Measurements from ENCODE around the gene PXDN.

Gene PXDN

DNA sequence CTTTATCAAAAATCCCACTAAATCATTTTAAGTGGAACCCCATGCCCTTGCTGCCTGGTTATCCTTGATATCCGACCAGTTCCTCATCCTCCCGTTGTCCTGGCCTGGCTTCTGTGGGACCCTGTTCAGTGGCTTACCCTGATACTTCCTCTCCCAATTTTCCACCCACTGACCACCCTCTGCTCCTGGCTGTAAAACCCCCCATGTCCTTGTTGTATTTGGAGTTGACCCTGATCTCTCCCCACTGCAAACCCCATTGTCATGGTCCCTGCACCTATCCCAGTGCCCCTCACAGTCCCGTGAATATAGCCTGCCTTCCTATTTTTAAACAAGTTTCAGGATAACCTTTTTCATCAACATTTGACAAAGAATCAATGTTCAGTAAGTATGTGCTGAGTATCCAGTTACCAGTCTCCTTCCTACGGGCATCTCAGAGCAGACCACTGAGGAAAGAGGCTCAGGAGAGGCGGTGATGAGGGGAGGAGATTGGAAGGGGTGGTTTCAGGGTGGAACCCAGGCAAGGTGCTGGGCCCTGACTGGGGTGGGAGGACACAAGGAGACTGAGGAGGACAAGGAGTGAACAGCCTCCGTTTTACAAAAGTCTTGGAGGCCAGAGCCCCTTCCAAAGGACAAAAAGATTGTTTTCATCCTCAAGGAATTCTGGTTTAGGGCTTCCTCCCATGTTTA lies 131.8 kb downstream of the PXDN start:
- no peak for DNase-seq (ENCODE audit: low spot score)

DNA sequence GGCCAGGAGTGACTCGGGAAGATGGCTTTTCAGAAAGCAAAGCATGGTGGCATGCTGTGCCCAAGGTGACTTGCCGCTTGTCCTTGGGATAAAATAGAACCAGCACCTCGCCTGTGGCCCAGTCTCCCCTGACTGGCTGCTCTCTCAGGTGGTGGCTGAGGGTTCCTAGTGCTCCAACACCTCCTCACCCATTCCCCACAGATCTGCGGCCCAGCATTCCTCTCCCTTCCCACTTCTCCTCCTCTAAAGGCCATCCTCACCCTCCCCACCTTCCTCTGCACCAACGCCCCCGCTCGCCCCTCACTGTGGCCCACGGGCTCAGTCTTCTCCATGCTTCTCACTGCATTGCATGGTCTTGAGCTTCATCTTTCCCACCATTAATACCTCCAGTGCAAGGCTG lies 132.4 kb downstream of the PXDN start:
- DNase-seq (ENCODE audit: low spot score) = no peak

DNA sequence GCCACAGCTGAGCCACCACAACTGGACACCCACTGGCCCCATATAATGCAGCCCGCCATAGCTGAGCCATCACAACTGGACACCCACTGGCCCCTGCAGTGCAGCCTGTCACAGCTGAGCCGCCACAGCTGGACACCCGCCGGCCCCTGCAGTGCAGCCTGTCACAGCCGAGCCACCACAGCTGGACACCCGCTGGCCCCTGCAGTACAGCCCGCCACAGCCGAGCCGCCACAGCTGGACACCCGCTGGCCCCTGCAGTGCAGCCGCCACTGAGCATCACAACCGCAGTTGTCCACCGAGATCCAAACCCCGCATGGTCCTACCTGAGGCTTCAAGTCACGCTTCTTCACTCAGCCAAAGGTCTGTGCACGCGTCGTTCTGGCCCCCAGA lies 134.2 kb downstream of the PXDN start:
- no peak for DNase-seq (ENCODE audit: low spot score)

DNA sequence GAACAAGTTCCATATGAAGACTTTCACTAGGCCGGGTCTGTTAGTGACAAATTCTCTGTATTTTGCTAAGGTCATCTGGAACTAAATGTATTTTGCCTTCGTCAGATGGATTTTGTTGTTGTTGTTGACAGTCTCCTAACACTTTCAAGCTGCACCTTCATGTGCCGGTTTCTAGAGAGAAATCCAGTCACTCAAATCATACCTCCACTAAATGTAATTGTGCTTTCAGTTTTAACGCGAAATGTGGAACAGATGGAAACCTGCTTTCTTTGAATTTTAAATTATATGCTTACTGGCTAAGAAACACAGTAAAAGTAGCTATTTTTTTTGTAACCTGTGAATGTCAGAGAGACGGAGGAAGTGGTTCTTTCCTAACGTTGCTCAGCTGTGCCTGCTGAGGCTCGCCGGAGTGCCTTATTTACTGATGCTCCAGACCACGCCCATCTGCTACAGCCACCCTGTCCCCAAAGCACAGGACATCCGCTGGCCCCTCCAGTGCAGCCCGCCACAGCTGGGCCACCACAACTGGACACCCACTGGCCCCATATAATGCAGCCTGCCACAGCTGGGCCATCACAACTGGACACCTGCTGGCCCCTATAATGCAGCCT lies 134.7 kb downstream of the PXDN start:
- no peak for DNase-seq (ENCODE audit: low spot score)

DNA sequence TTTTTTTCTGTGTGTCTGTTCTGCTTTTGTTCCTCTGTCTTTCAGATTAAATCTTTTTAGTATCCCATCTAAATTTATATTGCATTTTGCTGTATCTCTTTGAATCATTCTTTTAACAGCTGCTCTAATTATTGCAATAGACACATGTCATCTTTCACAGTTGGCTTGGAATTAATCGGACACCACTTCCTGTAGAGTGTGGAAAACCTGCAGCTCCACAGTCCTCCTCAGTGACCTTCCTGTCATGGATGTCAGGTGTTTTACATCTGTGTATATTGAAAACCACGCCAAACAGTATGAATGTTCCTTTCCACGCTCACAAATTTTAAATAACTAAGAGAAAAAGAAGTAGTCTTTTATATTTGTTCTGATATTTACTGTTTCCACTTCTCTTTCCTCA lies 135.3 kb downstream of the PXDN start:
- DNase-seq (ENCODE audit: low spot score) = no peak

DNA sequence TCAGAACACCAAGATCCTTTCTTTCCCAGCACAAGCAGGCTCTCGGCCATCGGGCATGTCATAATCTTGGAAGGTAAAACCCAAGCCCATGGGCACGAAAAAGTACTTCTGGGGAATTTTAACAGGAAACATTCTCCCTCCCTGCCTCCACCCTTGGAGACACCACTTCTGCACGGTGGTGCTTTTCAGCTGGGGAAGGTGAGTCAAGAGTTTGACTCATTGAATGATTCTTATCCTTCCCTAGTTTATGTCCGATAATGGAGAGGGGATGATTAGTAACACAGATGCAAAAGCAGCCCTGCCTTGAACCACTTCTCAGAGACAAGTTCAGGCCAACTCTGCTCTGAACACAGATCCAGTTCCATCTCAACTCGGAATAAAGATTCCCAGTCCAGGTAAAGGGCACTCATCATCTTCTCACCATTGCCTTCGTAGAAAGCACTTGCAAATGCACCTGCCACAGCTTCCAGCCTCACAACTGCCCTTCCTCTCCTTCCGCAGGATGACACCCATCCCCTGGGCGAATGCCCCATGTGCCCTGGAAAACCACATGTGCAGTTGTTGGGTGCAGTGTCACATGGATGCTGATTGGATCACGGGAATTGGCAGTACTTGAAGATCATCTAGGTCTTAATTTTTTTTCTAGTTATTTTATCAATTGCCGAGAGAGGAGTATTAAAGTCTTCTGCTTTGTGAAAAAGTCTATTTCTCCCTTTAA lies 136.2 kb downstream of the PXDN start:
- DNase-seq (ENCODE audit: low spot score) = no peak

DNA sequence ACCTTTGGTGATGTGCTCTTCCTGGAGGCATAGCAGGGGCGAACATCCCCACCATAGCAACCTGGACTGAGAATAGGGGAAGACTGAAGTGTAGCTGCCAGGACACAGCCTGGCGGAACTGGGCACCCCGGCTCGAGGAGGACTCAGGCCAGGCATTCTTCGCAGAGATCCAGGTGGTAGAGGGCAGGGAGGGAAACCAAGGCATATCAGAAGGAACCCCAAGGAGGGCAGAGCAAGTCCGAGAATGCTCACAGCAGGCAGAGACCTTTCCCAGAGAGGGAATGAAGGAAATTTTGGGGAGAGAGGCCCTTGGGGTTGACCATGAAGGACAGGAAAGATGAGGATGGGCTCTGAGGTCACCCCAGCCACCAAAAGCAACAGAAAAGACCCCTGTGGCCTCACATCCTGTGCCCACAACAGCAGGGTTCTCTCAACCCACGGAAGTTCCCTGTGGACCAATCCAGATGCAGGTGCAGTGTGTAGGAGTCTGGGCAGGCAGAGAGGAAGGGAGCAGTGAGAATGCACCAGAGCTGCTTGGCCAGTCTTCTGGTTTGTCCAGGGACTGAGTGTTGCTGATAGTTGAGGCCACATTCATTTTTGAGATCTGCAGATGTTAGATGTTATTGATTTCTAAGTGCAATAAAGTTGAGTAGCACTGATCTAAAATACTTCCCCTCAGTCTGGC lies 136.9 kb downstream of the PXDN start:
- DNase-seq (ENCODE audit: low spot score) = no peak

DNA sequence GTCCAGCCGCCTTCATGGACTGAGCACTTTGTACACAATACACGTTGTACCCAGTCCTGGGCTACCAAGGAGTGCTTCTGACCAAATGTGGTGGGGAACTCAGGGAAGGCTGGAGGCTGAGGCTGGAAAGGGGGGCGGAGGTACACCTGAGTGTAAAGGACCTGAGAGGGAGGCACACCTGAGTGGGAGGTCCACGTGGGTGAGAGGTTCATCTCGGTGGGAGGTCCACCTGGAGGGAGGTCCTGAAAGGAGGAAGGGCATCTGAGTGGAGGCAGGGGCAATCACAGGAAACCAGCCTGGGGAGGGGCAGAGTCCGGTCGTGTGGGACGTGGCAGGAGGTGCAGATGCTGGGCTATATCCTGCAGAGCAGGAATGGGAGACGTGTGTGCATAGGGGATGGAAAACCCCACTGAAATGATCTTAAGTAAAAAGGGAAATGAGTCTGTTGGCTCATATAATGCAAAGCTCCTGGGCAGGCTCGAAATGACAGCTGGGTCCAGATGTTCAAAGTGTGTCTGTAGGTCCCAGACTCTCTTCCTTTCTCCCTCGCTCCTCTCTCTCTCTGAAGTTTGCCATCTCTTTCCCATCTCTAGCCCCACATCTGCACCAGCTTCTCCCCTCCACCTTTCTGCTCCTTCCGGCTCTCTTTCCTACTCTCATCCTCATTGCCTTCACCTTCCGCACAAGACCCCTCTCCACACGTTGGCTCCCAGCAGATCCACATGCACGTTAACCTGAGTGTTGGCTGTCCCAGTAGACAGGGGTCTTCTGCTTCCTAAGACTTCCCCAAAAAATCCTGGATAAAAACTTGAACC lies 137.7 kb downstream of the PXDN start:
- no peak for DNase-seq (ENCODE audit: low spot score)

DNA sequence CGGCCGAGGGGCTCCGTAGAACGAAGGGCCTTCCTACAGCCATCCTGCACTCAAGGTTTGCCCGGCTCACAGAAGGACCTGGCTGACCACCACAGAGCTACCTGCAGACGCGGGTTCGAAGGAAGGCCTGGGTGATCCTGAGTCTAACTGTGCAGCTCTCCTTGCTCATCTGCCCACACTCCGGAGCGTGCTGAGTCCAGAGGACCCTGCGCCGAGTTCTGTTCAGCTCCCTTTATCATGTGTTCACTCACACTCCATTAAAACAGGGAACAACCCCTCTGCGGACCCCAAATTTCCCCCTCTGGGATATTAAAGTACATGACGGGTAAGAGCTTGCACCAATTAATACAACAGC lies 138.3 kb downstream of the PXDN start:
- no peak for DNase-seq (ENCODE audit: low spot score)

DNA sequence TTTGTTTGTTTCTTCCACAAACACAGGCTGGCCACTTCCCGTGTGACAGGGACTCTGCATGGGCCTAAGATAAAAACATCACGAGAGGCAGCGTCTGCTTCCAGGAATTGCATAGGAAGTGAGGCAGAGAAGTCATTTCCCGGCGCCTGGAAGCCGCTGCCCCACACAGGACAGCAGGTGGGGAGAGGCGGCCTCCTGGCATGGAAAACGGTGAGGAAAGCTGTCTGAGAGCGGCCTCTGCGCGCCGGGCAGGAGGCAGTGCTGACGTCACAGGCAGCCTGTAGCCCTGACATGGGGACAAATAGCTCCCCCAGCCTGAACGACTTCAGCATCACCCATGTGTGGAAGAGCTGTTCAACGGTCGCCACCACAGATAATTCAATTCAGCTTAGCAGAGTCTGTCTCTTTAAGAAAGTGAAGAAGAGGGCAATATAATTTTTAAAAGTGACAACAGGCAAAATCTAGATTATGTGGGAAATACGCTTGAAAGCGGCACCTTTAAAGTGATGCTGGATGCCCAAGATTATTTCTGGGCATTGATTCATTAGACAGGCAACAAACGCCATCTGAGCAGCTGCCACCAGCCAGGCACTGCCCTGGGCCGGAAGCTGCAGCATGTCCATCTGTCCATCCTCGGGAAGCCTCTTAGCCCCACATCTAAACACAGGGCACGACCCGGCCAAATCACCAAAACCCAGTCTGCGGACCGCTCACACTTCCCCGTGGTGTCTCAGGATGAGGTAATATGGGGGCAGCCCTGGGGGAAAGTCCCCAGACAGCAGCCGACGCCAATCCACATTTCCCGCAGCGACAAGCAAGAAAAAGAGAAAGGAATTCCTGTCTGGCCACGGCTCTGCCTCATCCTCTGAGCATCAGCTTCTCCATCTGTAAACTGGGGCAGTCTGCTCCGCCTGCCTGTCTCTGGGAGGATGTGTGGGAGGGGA lies 138.9 kb downstream of the PXDN start:
- DNase-seq (ENCODE audit: low spot score) = no peak

DNA sequence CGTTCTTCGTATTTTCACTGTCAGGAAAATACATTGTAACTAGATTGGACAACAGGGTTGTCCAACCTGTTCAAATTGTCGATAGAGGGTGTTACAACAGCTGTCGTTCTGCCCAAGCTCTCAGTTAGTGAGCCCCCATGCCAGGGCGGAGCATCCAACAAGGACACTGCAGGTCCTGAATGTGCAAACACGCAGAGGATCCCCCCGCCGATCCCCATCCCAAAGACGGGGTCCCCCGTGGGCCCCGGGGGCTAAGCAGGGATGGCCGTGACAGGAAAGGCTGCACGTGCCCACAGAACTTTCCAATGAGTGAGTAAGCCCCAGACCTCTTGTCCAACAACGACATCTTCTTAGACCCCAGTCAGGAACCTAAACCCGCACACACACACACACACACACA lies 140.8 kb downstream of the PXDN start:
- DNase-seq (ENCODE audit: low spot score) = no peak

DNA sequence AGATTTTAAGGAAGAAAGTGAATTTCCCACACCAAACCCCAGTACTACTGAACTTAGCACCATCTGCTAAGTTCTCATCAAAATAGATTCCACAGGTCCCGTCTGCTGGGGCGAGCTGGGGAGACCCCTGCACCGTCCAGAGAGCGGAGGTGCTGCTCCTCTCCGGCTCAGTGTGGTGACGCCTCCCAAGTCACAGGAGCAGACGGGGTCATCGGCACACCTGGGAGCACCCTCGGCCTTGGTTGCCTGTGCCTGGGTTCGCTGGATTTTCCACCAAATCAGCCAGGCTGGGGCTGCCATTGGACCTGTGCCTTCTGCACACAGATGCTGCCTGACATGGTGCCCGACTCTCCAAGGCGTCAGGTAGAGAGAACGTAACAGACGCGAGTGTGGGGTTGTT lies 141.3 kb downstream of the PXDN start:
- DNase-seq (ENCODE audit: low spot score) = no peak

DNA sequence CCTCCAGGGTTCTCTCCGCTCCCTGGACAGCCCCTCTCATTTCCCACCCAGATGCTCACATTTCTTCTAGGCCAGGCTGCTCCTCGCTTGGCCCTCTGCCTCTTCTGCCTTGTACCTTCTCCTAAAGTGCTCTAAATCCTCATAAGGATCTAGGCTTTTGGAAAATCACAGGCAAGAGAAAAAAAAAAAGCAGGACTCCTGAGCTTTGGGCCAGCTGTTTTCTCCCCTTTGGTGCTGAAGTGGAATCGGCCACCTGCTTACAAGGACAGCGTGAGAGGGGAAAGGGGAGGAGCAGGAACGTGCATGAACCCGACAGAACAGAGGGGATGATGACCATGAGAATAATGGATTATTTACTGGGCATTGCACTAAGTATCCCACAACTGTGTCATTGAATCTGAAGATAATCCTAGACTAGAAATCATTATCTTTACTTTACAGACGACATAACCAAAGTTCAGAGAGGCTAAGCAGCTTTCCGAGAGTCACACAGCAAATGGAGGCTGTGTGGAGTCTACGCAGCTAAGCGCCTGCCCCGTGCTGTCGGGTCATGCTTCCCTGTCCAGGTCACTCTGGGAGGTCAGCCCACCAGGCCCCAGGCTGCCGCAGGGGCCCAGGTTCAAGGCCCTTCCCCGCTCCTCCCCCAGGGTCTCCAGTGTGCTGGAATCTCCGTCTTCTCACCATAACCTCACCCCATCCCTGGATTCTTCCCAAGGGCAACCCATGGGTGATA lies 141.9 kb downstream of the PXDN start:
- no peak for DNase-seq (ENCODE audit: low spot score)

DNA sequence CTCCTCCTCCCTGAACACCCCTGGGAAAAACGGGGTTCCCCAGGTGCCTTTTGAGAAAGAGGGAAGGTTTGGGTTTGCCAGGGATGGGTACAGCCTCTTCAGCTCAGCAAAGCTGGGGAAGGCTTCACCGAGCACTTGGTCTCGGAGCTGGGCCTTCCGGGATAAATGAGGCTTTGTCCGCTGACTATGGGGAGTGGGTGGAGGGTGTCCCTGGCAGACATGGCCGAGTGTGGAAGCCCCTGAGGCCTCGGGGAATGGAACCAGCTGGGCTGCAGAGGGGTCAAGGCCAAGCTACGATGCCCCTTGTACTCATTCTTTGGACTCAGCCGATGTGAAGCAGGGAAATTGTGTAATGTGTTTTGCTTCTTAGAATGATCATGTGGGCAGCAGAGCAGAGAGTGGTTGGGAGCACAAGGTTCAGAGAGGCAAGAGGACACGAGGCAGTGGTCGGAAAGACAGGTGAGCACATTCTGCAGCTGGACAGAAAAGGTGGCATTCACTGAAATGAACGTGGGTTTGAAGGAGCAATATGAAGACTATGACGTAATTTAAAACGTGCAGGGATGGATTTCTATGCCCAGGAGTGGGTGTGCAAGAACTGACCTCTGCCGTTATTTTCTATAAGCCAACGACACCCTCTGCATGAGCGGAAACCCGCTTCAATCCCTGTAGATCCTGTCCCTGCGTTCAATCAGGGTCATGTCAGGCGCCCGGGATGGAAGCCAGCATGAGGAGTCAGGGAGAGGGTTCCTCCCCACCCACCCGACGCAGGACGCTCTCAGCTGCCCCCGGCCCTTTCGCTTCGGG lies 142.6 kb downstream of the PXDN start:
- no peak for DNase-seq (ENCODE audit: low spot score)

DNA sequence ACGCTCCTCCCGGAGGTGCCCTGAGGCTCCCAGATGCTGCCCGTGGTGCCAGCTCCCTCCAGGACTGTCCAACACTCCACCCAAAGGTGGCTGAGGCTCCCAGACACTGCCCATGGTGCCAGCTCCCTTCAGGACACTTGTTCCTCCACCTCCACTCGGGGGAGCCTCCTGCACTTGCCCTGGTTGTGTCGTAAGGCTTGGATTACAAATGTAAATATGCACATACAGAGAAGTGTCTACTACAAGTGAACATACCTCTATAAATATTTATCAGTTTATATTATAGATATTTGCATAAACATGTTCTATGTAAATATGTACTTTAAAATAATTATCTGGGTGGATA lies 143.3 kb downstream of the PXDN start:
- no peak for DNase-seq (ENCODE audit: low spot score)

DNA sequence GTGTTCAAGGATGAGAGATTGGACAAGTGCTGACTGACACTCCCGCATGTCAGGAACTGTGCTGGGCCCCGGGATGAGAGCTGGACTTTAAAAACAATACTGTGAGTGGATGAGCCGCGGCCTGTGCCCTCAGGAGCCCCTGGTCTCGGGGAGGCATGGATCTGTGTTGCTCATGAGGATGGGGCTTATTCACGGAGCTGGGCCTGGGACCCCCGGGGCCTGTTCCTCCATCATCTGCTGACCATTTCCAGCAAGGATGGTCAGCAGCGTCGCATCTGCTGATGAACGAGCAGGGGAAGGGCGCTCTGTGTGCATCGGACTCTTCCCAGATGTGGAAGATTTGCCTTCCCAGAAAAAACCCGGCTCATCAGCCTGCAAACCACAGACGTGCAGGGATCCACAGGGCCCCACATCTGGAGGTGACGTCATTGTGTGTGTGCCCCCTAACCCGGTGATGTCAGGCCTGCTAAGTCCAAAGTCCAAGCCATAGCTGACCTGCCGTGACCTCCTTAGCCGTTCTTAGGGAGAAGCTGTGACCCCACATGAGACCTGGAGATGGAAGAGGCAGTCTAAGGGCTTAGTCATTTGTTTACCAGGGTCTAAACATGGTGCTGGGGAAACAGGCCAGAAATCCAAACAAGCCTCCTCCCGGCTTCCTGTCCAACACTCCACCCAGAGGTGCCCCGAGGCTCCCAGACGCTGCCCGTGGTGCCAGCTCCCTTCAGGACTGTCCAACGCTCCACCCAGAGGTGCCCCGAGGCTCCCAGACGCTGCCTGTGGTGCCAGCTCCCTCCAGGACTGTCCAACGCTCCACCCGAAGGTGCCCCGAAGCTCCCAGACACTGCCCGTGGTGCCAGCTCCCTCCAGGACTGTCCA lies 143.9 kb downstream of the PXDN start:
- DNase-seq (ENCODE audit: low spot score) = no peak

DNA sequence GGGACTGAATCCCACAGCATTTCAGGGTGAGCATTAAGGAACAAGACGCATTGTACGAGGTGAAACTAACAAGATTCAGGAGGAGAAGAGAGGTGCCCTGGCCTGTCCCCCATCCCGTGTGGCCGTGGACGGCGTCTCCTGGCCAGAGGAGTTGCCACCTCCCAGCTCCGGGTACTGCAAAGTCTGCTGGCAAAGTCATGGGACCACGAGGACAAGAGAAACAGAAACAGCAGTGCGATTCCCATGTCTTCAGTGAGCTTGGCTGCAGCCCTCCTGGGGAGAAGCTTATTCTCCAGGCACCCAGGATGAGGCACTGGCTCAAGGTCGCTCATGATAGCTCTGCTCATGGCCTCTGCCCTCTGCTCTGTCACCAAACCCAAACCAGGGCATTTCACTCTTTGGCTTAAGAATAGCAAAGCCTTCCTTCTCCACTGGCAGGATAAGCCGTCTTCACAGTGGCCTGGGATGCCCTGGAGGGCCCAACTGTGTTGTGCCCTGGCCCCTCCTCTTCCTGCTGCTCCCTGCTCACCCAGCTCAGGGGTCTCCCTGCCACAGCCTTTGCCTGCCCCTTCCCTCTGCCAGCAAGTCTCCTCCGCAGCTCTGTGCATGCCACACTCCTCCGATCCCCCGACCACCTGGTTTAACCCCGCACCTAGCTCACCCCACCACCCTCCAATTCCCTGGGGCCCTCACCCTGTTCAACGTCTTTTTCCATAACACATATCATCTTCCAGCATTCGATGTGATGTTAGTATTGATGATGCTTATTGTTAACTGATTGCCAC lies 144.8 kb downstream of the PXDN start:
- no peak for DNase-seq (ENCODE audit: low spot score)

DNA sequence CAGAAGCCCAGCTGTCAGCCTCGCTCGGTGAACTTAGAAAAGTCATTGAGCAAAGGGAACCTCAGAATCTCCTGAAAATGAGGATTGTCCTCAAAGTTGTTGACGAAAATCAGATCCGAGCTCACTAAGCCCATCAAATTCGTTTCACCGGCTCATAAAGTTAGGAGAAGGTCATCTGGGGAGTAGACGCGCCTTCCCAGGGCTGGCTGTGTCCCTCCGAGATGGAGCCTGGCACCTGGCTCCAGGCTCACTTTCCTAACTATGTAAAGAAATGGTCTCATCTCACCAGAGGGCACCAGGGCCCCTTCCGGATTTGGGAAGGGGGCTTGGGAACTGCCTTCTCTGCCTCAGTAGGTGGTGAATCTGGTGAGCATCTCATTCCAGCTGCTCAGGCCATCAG lies 145.5 kb downstream of the PXDN start:
- DNase-seq (ENCODE audit: low spot score) = no peak

Data from NAMALWA (cell line).